HepG2 (cell line): ENCODE data around the gene ARHGEF7. TPM values are rescaled to one million over a fixed set of nuclear protein-coding genes. Genes with fewer than 3 reads are reported as not detected.

Source experiments
- PRPF4 ChIP-seq: fragments of 200-400 bp; formaldehyde crosslinking; IDR thresholded peaks from 2 replicates; pipeline ENCODE4 v1.6.1; 2016; ENCODE audit warnings: low read length, low read depth; ENCODE audit not compliant: poor library complexity, severe bottlenecking
- SETDB1 ChIP-seq: sonication (generic); formaldehyde crosslinking; IDR thresholded peaks from 2 replicates; pipeline ENCODE4 v1.5.1; 2020; ENCODE audit warnings: missing genetic modification reagents, mild to moderate bottlenecking, borderline replicate concordance
- ZNF484 ChIP-seq: sonication (generic); formaldehyde crosslinking; IDR thresholded peaks from 2 replicates; pipeline ENCODE4 v1.5.1; 2020; ENCODE audit warnings: mild to moderate bottlenecking, low read depth, missing genetic modification reagents, borderline replicate concordance
- ZNF644 ChIP-seq: IDR thresholded peaks from 2 replicates; pipeline ENCODE4 v1.6.1; 2016; ENCODE audit warnings: low read depth
- polyA plus RNA-seq, 8 experiments: library from polyadenylated mRNA; depleted of rRNA in 3 of 8; stranded (reverse) in 7 of 8; unstranded in 1 of 8; fragments of >200 nt; fragmentation: Illumina TruSeq in 4 of 8; extraction: Trizol in 4 of 8; gene quantifications; 2 replicates each; pipeline versions ENCODE4 v1.2.1 to v1.2.3, GENCODE V29; 2011 to 2016; ENCODE audit warnings: low read depth in 4 of 8, missing spikeins in 1 of 8, mixed read lengths in 1 of 8; ENCODE audit not compliant: insufficient read depth in 1 of 8
- total RNA-seq, 5 experiments: library from RNA; depleted of rRNA; stranded (reverse); fragments of >200 nt; fragmentation: Illumina TruSeq; extraction: Trizol; gene quantifications; 2 replicates each; pipeline ENCODE4 v1.2.3, GENCODE V29; 2016; ENCODE audit warnings: low read depth in 1 of 5
- TF ChIP-seq, protein P1 (sequence below): sonication (generic); formaldehyde crosslinking; IDR thresholded peaks from 2 replicates; pipeline ENCODE4 v1.4.0; 2020; ENCODE audit warnings: missing genetic modification reagents
- TF ChIP-seq, protein P2 (sequence below): sonication (generic); formaldehyde crosslinking; IDR thresholded peaks from 2 replicates; pipeline ENCODE4 v1.4.0; 2020; ENCODE audit warnings: low read depth, mild to moderate bottlenecking, missing genetic modification reagents
- TF ChIP-seq, protein P3 (sequence below): IDR thresholded peaks from 2 replicates; pipeline ENCODE4 v1.6.1; 2012; ENCODE audit warnings: low read depth, low read length, improper control_type of control experiment

Gene ARHGEF7
- total and polyA plus RNA-seq, 2 of the 13 experiments (the other 11 are each of a cell fraction or from before 2014, with no cell fraction given), result 15.7 to 22.3 TPM

DNA sequence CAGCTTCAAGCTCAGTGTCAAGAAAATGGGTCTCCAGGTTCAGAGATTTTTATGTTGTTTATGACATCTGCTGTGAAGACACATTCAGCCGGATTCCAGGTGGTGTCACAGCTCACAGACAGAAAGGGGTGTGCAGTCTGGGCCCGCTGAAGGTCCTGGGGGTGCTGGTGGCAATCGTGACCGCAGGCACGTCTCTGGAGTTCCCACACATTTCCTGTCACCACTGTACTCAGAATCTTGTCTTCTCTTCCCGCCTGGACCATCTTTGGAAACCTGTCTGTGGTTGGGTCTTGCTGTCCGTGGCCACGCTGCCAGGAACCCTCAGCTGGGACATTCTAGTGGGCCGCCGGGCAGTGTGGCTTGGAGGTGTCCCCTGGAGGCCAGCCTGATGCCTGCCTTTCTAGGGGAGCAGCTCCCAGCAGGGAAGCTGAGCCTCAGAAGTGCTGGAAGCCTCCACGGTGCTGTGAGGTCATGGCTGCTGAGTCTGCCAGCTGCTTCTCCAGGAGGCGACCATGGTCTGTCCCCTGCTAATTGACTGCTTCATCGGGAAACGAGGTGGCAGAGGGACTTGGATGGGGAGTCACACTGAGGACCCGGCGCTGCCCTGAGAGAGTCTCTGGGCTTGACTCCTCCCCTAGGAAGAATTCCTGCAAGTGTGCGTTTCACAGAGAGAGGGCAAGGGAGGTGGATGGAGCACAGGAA, 209.0 kb downstream of the ARHGEF7 start (continued):
- TF ChIP-seq, protein P1, sequence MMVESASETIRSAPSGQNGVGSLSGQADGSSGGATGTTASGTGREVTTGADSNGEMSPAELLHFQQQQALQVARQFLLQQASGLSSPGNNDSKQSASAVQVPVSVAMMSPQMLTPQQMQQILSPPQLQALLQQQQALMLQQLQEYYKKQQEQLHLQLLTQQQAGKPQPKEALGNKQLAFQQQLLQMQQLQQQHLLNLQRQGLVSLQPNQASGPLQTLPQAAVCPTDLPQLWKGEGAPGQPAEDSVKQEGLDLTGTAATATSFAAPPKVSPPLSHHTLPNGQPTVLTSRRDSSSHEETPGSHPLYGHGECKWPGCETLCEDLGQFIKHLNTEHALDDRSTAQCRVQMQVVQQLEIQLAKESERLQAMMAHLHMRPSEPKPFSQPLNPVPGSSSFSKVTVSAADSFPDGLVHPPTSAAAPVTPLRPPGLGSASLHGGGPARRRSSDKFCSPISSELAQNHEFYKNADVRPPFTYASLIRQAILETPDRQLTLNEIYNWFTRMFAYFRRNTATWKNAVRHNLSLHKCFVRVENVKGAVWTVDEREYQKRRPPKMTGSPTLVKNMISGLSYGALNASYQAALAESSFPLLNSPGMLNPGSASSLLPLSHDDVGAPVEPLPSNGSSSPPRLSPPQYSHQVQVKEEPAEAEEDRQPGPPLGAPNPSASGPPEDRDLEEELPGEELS (CRISPR knock-in tag), result no peak
- TF ChIP-seq PRPF4 (no peak), ZNF484 (CRISPR knock-in tag) (no peak), SETDB1 (no peak), ZNF644 (CRISPR knock-in tag) (no peak)
- TF ChIP-seq, protein P2, sequence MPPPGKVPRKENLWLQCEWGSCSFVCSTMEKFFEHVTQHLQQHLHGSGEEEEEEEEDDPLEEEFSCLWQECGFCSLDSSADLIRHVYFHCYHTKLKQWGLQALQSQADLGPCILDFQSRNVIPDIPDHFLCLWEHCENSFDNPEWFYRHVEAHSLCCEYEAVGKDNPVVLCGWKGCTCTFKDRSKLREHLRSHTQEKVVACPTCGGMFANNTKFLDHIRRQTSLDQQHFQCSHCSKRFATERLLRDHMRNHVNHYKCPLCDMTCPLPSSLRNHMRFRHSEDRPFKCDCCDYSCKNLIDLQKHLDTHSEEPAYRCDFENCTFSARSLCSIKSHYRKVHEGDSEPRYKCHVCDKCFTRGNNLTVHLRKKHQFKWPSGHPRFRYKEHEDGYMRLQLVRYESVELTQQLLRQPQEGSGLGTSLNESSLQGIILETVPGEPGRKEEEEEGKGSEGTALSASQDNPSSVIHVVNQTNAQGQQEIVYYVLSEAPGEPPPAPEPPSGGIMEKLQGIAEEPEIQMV, result no peak
- TF ChIP-seq, protein P3, sequence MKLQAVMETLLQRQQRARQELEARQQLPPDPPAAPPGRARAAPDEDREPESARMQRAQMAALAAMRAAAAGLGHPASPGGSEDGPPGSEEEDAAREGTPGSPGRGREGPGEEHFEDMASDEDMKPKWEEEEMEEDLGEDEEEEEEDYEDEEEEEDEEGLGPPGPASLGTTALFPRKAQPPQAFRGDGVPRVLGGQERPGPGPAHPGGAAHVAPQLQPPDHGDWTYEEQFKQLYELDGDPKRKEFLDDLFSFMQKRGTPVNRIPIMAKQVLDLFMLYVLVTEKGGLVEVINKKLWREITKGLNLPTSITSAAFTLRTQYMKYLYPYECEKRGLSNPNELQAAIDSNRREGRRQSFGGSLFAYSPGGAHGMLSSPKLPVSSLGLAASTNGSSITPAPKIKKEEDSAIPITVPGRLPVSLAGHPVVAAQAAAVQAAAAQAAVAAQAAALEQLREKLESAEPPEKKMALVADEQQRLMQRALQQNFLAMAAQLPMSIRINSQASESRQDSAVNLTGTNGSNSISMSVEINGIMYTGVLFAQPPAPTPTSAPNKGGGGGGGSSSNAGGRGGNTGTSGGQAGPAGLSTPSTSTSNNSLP, result no peak
